GM12878 (cell line): ENCODE measurements around the gene NRN1L. TPM values are rescaled to one million over a fixed set of nuclear protein-coding genes. Genes with fewer than 3 reads are reported as not detected.

Experiments used
- ATAC-seq: fragments of 200-7000 bp; cut with Tn5 transposase; 3 replicates; pipeline ENCODE4 v1.9.1; 2020; ENCODE audit warnings: mild to moderate bottlenecking, moderate library complexity
- BruUV-seq: library from RNA; stranded (reverse); fragments of 400-500 nt; replicated peaks from 2 replicates; lab custom pipeline; 2021; lab: Mats Ljungman, UMichigan
- CTCF ChIA-PET: fragments of 300-600 bp; sonication (Branson Sonifier 250); formaldehyde crosslinking; extraction: SDS; loops from one replicate; lab custom pipeline; 2021; ENCODE audit warnings: inconsistent platforms; lab: Yijun Ruan, JAX
- POLR2A ChIA-PET: fragments of 350-600 bp; formaldehyde crosslinking; extraction: SDS; loops from one replicate; lab custom pipeline; 2021; ENCODE audit warnings: inconsistent platforms; lab: Charles Lee
- RAD21 ChIA-PET: fragments of 300-600 bp; sonication (Branson Sonifier 250); formaldehyde crosslinking; loops from one replicate; lab custom pipeline; 2023; ENCODE audit warnings: antibody characterized with exemption; ENCODE audit not compliant: unreplicated experiment; lab: Charles Lee
- SMC1A ChIA-PET: fragments of 300-600 bp; sonication (Branson Sonifier 250); formaldehyde crosslinking; loops from one replicate; lab custom pipeline; 2023; ENCODE audit not compliant: unreplicated experiment, uncharacterized antibody; lab: Charles Lee
- DNase-seq: peaks from one replicate; pipeline ENCODE4 v3.0.0-alpha.2; 2011; ENCODE audit warnings: low read depth, low spot score
- FAIRE-seq: peaks from 3 replicates; lab custom pipeline; 2011; peaks lifted over from hg19 to GRCh38; lab: Jason Lieb, UNC
- H2AFZ ChIP-seq: 2 replicates; pipeline ENCODE4 v1.6.0; 2011; ENCODE audit warnings: low read depth, low read length, control low read depth; ENCODE audit not compliant: control insufficient read depth
- H3K27ac ChIP-seq: 2 replicates; pipeline ENCODE4 v1.5.1; 2011; ENCODE audit warnings: control low read depth; ENCODE audit not compliant: control insufficient read depth, insufficient read depth
- H3K27me3 ChIP-seq, 2 experiments: replicated peaks in 1 of 2; 2 replicates each; pipeline versions ENCODE4 v1.6.0 to v1.6.1; 2011; ENCODE audit warnings: low read length in 1 of 2; ENCODE audit not compliant: control insufficient read depth in 2 of 2, insufficient read depth in 2 of 2
- H3K36me3 ChIP-seq, 2 experiments: 2 replicates each; pipeline ENCODE4 v1.5.1; 2011; ENCODE audit warnings: low read length in 1 of 2; ENCODE audit not compliant: control insufficient read depth in 2 of 2, insufficient read depth in 2 of 2
- H3K4me1 ChIP-seq: 2 replicates; pipeline ENCODE4 v1.6.1; 2011; ENCODE audit warnings: mild to moderate bottlenecking, low read length, moderate library complexity, mixed read lengths; ENCODE audit not compliant: control insufficient read depth, insufficient read depth
- H3K4me2 ChIP-seq: 2 replicates; pipeline ENCODE4 v1.6.0; 2011; ENCODE audit warnings: control low read depth; ENCODE audit not compliant: control insufficient read depth, insufficient read depth
- H3K4me3 ChIP-seq: fragments of 200-600 bp; sonication (generic); 2 replicates; pipeline ENCODE4 v1.5.1; 2016
- H3K79me2 ChIP-seq: 2 replicates; pipeline ENCODE4 v1.6.0; 2011; ENCODE audit warnings: low read length; ENCODE audit not compliant: control insufficient read depth, insufficient read depth
- H3K9ac ChIP-seq: 2 replicates; pipeline ENCODE4 v1.8.0; 2011; ENCODE audit warnings: low read length, control low read depth, mixed read lengths; ENCODE audit not compliant: control insufficient read depth, insufficient read depth
- H3K9me3 ChIP-seq: replicated peaks from 3 replicates; pipeline ENCODE4 v1.5.1; 2011; ENCODE audit warnings: mild to moderate bottlenecking, low read length; ENCODE audit not compliant: control insufficient read depth, insufficient read depth
- H4K20me1 ChIP-seq: 2 replicates; pipeline ENCODE4 v1.6.0; 2011; ENCODE audit not compliant: control insufficient read depth, insufficient read depth
- CEBPZ ChIP-seq: fragments of 150-350 bp; IDR thresholded peaks from 2 replicates; pipeline ENCODE4 v1.6.1; 2016; ENCODE audit warnings: low read depth, low read length
- E4F1 ChIP-seq: fragments of 450-650 bp; IDR thresholded peaks from 2 replicates; pipeline ENCODE4 v1.6.1; 2018; ENCODE audit warnings: borderline replicate concordance, mild to moderate bottlenecking; ENCODE audit not compliant: partially characterized antibody
- ESRRA ChIP-seq: IDR thresholded peaks from 2 replicates; pipeline ENCODE4 v1.6.1; 2012; ENCODE audit warnings: mild to moderate bottlenecking, low read length, improper control_type of control experiment
- FOXM1 ChIP-seq: IDR thresholded peaks from 2 replicates; pipeline ENCODE4 v1.6.1; 2012; ENCODE audit warnings: low read depth, mild to moderate bottlenecking, inconsistent platforms, low read length, moderate library complexity
- MXI1 ChIP-seq: fragments of 150-350 bp; IDR thresholded peaks from 2 replicates; pipeline ENCODE4 v1.6.1; 2011; ENCODE audit warnings: low read depth, mild to moderate bottlenecking, inconsistent platforms, low read length, improper control_type of control experiment
- PAX8 ChIP-seq: fragments of 450-650 bp; IDR thresholded peaks from 2 replicates; pipeline ENCODE4 v1.6.1; 2017; ENCODE audit warnings: mild to moderate bottlenecking, moderate library complexity
- POLR2AphosphoS2 ChIP-seq: IDR thresholded peaks from 2 replicates; pipeline ENCODE4 v1.6.1; 2011; ENCODE audit warnings: low read depth, mild to moderate bottlenecking, low read length, improper control_type of control experiment, moderate library complexity
- RCOR1 ChIP-seq: conservative IDR thresholded peaks from 2 replicates; pipeline ENCODE4 v1.6.1; 2012; ENCODE audit warnings: low read depth, low read length, improper control_type of control experiment
- TAF1 ChIP-seq: IDR thresholded peaks from 2 replicates; pipeline ENCODE4 v1.6.1; 2011; ENCODE audit warnings: mild to moderate bottlenecking, low read depth, low read length, borderline replicate concordance
- USF2 ChIP-seq: IDR thresholded peaks from 2 replicates; pipeline ENCODE4 v1.6.1; 2011; ENCODE audit warnings: low read depth, low read length, improper control_type of control experiment, borderline replicate concordance
- ZBTB4 ChIP-seq: fragments of 450-650 bp; formaldehyde crosslinking; IDR thresholded peaks from 2 replicates; pipeline ENCODE4 v1.4.0; 2022; ENCODE audit warnings: mild to moderate bottlenecking, moderate library complexity
- WGBS: methylation state at CpG from one replicate; pipeline ENCODE4 v1.1.6; 2016; ENCODE audit warnings: low lambda C conversion rate; ENCODE audit not compliant: insufficient replicate concordance, insufficient coverage; ENCODE audit errors: missing lambda C conversion rate; 5-methylcytosine and 5-hydroxymethylcytosine counted together
- in situ Hi-C: fragments of 300-500 bp; cut with MboI; formaldehyde crosslinking; loops from 9 replicates; pipeline ENCODE4 v1.14.3; 2018; ENCODE audit warnings: mixed read lengths
- intact Hi-C: fragments of 100-400 bp; cut with micrococcal nuclease; formaldehyde crosslinking; loops from one replicate; pipeline ENCODE4 v1.14.2; 2022; ENCODE audit not compliant: unreplicated experiment
- polyA plus RNA-seq, 11 experiments: library from polyadenylated mRNA; depleted of rRNA in 4 of 11; unstranded in 6 of 11; stranded (reverse) in 5 of 11; fragments of >200 nt; fragmentation: Nextera tagmentation in 4 of 11; fragmentation: Illumina TruSeq in 1 of 11; extraction: Ambion mirVana in 4 of 11; extraction: Trizol in 1 of 11; gene quantifications; 1 replicate in 1 of 11; 2 replicates in 10 of 11; pipeline versions ENCODE4 v1.2.1 to v1.2.3, GENCODE V29; 2011 to 2016; ENCODE audit warnings: inconsistent platforms in 2 of 11, missing spikeins in 2 of 11, low read depth in 1 of 11
- total RNA-seq, 4 experiments: library from RNA; depleted of rRNA in 3 of 4; stranded (reverse); fragments of >200 nt in 3 of 4; fragmentation: Illumina TruSeq in 1 of 4; extraction: Trizol in 1 of 4; gene quantifications; 2 replicates each; pipeline versions ENCODE4 v1.2.1 to v1.2.3, GENCODE V29; 2013 to 2021

The NRN1L gene
- total and polyA plus RNA-seq, 10 of the 15 experiments (the other 5 are each of a cell fraction or from before 2014, with no cell fraction given), result 0.11 to 0.99 (median 0.28) TPM; not detected in 3

GRCh38 chr16:67907397-67908180 is 22.9 kb downstream of the NRN1L start:
- no peak overlapping the region for H3K9ac ChIP-seq
- FAIRE-seq, result no peak
- WGBS, result 92% methylated on average over 11 of the region's 11 CpGs
- H3K4me3 ChIP-seq, result no peak overlapping the region
- CTCF ChIA-PET, result interaction anchor here (1.6 kb wide), 1 partner anchor 24 kb away, joined by 4 read pairs; no protein-coding TSS in a partner anchor
- POLR2A ChIA-PET, result no interaction called here
- no peak overlapping the region for H3K27ac ChIP-seq
- no TSS peak for BruUV-seq
- H4K20me1 ChIP-seq, result no peaks in the 10 kb centered on the region; the same call in 1 of the 2 replicates
- H3K4me2 ChIP-seq, result no peak overlapping the region
- no peak overlapping the region for H2AFZ ChIP-seq
- H3K79me2 ChIP-seq, result no peaks in the 10 kb centered on the region
- RAD21 ChIA-PET, result no interaction called here
- H3K27me3 ChIP-seq, result no peaks in the 10 kb centered on the region
- H3K36me3 ChIP-seq, result peaks cover 1 to 7% of the 10 kb centered on the region in 2 experiments; a peak in 2 of 4 replicates
- no peaks in the 10 kb centered on the region for H3K9me3 ChIP-seq
- no peak for ATAC-seq
- no peak for DNase-seq
- 0 out of 2 replicates have a peak, but pooled peaks cover 3% of the 10 kb centered on the region for H3K4me1 ChIP-seq
- SMC1A ChIA-PET, result no interaction called here
- no peak for TF ChIP-seq POLR2AphosphoS2
- no peak for TF ChIP-seq ZBTB4 (CRISPR knock-in tag)
- no peak for TF ChIP-seq FOXM1
- no peak for TF ChIP-seq RCOR1
- no peak for TF ChIP-seq CEBPZ
- no peak for TF ChIP-seq ESRRA
- no peak for TF ChIP-seq E4F1
- TF ChIP-seq TAF1, result no peak
- no peak for TF ChIP-seq PAX8
- TF ChIP-seq USF2, result no peak
- TF ChIP-seq MXI1, result no peak
- in situ Hi-C loops (no loop called here), intact Hi-C loops (no loop called here)
